GM12872 (cell line): ENCODE data around the gene CSTF3.

Experiments
- CTCF ChIP-seq: IDR thresholded peaks from 3 replicates; pipeline ENCODE4 v1.5.1; 2011; ENCODE audit warnings: low read depth, mild to moderate bottlenecking, low read length, moderate library complexity; ENCODE audit not compliant: insufficient read depth

CSTF3 gene

GRCh38 chr11:33067294-33067693 is 94.0 kb downstream of the CSTF3 start:
- TF ChIP-seq CTCF = no peak

DNA sequence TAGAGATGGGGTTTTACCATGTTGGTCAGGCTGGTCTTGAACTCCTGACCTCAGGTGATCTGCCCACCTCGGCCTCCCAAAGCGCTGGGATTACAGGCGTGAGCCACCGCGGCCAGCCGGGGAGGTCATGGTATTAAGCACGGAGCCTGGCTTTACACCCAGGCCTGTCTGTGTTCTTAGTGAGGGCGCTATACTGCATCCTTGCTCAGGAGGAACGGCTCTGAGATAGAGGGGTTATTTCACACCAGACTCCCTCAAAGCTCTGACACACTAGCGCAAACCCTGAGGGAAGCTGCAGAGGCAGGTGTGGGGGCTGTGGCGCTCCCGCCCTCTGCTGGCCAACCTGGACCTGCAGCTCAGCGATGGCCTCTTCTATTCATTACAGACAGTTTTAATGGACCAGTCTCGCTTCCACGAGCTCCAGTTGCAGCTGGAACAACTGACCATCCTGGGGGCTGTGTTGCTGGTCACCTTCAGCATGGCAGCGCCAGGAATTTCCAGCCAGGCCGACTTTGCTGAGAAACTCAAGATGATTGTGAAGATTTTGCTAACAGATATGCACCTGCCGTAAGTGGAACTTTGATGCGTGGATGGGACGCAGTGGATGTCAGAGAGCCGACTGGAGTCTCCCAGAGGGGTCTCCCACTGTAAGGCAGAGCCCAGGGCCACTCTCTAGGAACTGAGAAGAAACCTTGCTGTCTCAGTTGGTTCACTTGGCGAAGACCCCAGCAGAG is 95.7 kb downstream of the CSTF3 start:
- TF ChIP-seq CTCF = peak; percentile 97

GRCh38 chr11:33064866-33065265 is 96.4 kb downstream of the CSTF3 start:
- TF ChIP-seq CTCF = no peak

DNA sequence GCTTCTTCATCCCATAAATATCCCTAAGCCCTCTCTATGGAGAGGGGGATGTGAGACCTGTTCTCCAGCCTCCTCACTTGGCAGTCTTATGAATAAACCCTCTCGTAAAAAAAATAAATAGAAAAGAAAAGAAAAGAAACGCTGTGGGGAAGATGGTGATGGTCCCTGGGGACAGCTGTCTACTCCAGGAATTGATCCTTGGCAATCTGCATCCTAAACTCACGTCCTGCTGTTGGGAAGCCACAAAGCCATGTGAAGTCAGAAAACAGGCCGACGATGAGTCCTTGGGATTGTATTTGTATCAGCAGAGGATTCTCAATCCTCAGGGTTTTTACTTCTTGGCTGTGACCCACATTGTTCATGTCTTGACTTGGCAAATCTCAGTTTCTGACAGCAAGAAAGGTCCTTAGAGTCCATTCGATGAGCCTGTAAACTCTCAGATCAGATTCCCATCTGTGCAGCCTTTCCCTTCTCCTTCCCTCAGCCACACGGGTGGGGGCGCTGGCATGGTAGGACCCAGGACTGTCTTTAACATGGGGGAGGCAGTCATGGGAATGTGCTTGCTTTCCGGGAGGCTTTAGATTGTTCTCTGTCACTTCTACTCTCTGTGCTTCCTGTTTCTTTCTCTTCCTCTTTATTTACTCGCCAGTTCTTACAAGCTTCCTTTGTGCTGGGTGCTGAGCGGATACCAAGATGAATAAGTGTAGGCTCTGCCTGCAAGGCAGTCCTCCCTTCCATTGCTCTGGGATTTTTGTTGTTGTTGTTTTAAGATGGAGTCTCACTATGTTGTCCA is 97.1 kb downstream of the CSTF3 start:
- no peak for TF ChIP-seq CTCF

DNA sequence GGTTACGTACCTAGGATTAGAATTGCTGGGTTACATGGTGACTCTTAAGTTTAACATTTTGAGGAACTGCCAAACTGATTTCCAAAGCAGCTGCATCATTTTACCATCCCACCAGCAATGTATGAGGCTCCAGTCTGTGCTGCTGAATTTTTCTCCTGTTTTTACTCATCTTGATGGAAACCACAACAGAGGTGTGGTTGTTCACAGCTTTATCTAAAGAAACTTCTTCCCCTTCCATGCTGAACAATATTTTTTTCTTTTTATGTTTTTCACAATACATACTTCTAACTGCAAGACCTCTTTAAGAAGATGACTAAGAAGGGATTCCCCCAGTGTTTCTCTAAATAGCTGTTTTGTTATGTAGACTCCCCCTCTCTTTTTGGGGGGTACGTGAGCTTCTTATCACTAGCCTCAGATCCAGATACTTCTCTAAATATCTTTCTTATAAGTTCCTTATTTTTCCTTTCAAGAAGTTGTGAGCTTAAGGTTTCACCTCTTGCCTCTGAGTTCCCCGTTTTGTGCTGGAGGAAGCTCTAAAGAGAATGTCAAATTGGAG is 97.9 kb downstream of the CSTF3 start:
- TF ChIP-seq CTCF = no peak

GRCh38 chr11:33062137-33062536 is 99.1 kb downstream of the CSTF3 start:
- no peak for TF ChIP-seq CTCF

DNA sequence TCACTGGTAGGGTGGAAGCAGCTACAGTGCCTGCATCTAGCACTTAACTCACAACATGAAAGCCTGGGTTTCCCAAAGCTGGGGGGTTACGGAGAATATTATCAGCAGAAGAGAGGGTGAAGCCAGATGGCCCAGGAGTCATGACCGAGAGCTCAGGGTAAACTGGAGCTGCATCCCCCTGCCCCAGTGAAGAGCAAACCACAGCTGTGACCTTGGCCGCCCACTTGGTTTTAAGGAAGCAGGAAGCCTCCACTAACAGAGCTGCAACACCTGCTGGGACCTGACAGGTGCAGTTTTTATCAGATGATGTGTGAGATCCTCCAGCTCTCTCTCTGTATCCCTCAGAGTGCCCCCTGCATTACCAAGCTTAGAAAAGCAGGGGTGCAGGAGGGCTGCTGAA is 101.0 kb downstream of the CSTF3 start:
- no peak for TF ChIP-seq CTCF
